DOHH2 (cell line): ENCODE results near the gene WDR89.

ENCODE experiments used
- CTCF ChIP-seq: fragments of 200-600 bp; sonication (generic); IDR thresholded peaks from one replicate; pipeline ENCODE4 v1.5.1; 2014; ENCODE audit warnings: antibody characterized with exemption, mild to moderate bottlenecking, low read depth, low read length; ENCODE audit not compliant: poor library complexity, severe bottlenecking
- EZH2phosphoT487 ChIP-seq: fragments of 200-600 bp; sonication (generic); IDR thresholded peaks from 2 replicates; pipeline ENCODE4 v1.6.1; 2017; ENCODE audit warnings: borderline replicate concordance, mild to moderate bottlenecking, antibody characterized with exemption, low read length, moderate library complexity, mixed read lengths

GRCh38 chr14:63659726-63660125 is 18.1 kb upstream of the WDR89 start:
- no peak for TF ChIP-seq CTCF
- TF ChIP-seq EZH2phosphoT487: no peak
